Kidney capillary endothelial cell (primary cell): ENCODE data around the gene KCNQ4.

Experiments
- DNase-seq: peaks from one replicate; pipeline ENCODE4 v3.0.0-alpha.2; 2018; ENCODE audit warnings: low spot score

The KCNQ4 gene

DNA sequence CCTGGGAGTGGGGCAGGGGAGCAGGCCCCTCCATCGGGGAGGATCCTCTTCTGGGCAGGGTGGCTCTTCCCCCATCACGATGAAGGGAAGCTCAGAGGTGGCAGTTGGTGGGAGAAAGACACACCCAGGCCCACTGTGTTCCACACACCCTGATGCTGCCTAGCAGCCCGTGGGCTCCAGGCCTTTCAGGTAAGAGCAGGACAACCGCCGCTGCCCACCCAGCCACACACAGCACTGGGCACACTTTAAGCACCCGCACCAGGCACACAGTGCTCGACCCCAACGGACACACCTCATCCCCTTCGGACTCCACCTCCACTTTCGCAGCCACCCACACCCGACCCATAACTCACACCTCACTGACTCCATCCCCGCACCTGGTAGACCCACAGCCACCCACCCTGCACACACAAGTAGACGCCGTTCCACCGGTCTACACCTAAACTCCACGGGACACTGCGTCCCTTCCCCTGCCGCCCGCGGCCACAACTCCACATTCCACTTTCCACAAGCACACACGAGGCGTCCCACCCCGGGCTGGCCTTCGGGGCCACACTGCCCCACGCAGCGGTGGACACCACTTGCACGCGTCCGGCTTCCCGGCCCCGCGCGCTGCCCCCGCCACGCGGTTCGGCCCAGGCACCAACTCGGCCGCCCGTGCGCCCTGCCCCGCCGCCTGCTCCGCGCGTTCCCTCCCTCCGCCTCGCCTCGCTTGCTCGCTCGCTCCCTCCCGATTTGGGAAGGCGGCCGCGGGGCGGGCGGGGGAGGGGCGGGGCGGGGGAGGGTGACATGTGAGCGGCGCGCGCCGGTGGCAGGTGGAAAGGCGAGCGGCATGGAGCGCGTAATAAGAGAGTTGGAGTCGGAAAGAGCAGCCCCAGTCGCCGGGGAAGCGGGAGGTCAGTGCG lies at the start of gene KCNQ4:
Gene KCNQ4, plus strand, starts transcription at position 787 of the 905 bp plus-strand sequence. CDS start 307 bp downstream, outside the sequence.
- DNase-seq = no peak

DNA sequence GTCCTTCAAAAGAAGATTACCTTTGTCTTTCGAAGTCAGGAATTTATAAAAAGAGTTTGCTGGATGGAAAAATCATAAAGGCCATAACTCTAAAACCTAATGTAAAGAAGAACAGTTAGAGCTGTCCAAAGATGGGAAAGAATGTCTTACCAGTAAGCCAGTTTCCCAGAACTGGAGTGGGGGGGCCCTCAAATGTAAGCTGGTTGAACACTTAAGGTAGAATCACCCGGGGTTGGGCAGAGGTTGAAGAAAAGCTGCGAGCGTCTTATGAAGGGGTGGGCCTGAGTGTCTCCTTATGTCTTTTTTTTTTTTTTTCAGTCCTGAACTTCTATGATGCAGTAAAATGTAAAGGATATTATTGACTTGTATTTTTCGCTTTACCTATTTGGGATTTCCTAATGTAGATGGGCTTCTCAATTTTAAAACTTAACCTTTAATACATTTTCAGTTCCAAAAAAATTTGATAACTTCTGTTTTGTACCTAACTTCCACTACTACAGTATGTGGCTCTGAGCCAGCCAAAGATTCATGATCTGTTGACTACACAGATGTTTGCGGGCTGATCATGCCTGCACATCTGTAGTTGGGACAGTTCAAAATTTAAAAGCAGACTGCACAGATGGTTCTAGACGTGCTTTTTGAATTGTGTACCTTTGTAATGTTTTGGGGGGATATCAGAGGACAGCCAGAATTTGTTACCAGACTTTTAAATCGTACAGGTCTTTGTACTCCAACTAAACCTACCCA lies 48.5 kb upstream of the KCNQ4 start:
- DNase-seq = no peak

GRCh38 chr1:40736085-40736531 lies 47.5 kb upstream of the KCNQ4 start:
- no peak for DNase-seq

- DNase-seq = no peak
These were observed 44.8 kb upstream of the KCNQ4 start for GRCh38 chr1:40738831-40739230.

DNA sequence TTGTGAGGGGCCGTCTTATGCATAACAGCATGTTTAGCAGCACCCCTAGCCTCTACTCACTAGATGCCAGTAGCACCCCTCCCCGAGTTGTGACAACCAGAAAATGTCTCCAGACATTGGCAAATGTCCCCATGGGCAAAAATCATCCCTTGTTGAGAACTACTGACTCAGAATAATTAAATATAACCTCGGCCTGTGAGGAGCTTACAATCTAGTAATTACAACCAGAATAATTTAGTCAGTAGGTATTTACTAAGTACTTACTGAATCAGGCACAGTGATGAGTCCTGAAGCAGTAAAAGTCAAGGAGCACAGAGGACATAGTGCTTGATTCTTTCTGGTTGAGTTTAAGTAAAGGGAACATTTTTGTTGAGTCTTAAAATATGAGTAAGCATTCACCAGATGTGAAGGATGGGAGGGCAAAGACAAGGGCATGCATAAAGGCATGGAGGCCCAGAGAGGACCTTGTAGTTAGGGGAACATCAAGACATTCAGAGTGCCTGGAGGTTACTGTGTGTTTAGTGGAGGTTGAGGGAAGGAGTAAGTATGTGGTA lies 44.1 kb upstream of the KCNQ4 start:
- no peak for DNase-seq

GRCh38 chr1:40740039-40740996 lies 43.3 kb upstream of the KCNQ4 start:
- DNase-seq = no peak

DNA sequence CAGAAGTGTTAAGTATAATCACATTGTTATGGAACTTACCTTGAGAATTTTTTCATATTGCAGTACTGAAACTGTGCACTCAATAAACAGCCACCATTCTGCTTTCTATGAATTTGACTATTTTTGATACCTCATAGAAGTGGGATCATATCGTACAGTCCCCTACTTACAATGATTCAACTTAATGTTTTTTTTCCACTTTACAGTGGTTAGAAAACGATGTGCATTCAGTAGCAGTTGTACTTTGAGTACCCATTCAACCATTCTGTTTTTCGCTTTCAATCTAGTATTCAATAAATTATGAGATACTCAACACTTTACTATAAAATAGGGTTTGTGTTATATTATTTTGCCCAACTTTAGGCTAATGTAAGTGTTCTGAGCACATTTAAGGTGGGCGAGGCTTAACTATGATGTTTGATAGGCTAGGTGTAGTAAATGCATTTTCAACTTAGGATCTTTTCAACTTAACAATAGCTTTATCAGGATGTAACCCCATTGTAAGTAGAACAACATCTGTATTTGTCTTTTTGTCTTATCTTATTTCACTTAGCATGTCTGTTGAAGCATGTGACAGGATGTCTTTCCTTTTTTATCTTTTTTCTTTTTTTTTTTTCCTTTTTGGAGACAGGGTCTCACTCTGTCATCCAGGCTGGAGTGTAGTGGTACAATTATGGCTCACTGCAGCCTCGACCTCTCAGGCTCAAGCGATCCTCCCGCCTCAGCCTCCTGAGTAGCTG lies 42.4 kb upstream of the KCNQ4 start:
- no peak for DNase-seq

GRCh38 chr1:40742363-40743061 lies 41.1 kb upstream of the KCNQ4 start:
- no peak for DNase-seq

GRCh38 chr1:40743452-40743851 lies 40.1 kb upstream of the KCNQ4 start:
- DNase-seq = no peak

- no peak for DNase-seq
These were observed 39.7 kb upstream of the KCNQ4 start for GRCh38 chr1:40743860-40744259.

DNA sequence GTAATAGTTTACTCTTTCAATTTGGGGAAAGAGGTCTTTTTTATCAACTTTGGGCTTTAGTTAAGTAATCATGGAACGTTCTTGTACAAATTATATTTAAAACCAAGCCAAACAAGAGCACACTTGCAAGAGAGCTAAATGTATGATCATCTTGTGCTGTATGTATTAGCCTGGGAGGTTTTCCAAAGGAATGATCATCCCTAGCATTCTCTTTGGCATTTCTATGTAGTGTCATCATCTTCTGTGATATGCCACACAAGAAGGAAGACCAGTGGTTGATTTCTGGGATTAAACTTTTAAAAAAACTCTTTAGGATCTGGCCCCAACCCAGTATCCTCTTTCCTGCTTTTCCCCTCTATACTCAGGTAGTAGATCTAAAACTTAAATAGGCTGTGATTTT lies 38.4 kb upstream of the KCNQ4 start:
- DNase-seq = no peak

DNA sequence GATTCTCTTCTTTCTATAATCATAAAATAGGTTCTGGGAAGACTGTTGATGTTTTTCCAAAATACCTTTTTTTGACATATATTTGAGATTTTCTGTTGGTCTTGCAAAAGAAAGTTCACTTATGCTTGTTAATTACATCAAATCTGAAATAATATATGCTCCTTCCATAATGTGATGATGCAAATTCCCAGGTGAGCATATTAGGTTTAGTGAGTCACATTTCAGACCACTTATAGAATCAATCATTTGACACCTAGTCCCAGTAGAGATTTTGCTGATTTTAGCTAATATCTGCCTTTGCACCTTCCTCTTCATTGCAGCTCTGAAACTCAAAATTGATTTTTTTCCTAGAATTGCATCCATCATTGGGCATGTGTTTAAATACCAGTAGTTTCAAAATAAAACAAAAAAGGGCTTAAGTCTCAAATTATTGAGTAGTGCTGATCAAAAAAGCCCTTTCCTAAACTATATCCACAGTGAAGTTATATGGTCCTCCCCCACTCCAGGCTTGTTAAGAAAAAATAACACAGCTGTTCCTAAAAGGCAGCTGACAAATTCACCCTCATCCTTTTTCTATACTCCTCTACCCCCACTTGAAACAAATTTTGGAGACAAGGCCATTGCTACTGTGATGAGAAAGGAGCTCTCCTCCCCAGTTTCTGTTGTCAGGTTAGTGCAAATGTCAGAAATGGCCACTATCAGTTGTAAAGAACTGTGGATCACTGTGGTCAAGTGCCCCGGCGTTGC lies 37.1 kb upstream of the KCNQ4 start:
- DNase-seq = no peak

GRCh38 chr1:40748841-40749718 lies 34.5 kb upstream of the KCNQ4 start:
- DNase-seq = no peak

GRCh38 chr1:40749817-40750216 lies 33.8 kb upstream of the KCNQ4 start:
- no peak for DNase-seq

DNA sequence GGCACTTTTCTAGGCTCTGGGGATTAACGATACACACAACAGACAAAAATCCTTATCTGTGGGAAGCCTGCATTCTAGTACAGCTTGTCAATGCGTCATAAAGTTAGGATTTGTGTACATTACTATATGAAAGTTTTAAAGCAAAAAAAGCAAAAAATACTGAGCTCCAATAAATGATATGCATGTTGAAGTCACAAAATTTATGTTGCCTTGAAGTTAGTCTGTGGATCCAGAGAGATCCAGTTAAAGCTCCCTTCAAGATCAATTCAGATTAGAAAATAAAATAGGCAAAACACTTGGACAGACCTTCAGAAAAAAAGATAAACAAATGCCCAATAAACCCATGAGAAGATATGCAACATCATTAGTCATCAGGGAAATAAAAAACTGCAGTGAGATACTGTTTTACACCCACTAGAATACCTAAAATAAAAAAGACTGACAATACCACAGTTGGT lies 33.1 kb upstream of the KCNQ4 start:
- DNase-seq = no peak

DNA sequence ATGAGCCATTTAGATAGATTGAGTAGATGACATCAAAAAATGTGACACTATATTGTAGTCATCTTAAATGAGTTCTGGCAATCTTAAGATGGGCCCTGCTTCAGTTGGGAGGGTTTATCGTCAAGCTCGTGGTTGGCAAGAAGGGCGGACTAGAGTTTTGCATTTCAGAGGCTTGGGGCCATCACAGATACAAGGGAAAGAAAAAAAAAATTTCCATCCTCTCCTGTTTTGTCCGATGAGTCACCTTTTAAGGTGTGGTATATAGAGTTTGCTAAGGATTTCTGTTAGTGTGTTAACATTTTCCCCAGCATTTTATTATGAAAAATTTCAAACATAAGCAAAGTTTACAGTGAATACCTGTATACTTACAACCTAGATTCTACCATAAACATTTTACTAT lies 31.8 kb upstream of the KCNQ4 start:
- DNase-seq = no peak

- DNase-seq = no peak
These were observed 30.3 kb upstream of the KCNQ4 start for GRCh38 chr1:40753142-40753882.

- no peak for DNase-seq
These were observed 29.4 kb upstream of the KCNQ4 start for GRCh38 chr1:40754201-40754600.
